NCI-H748 treated with DMSO at 0.1 percent for 48 hours (cell line): ENCODE results near the gene SOX13.
A peak's percentile ranks its signal among the peaks of the same experiment; 100 is the strongest.

Experiments
- DNase-seq: peaks from one replicate; lab custom pipeline; 2025; lab: John Stamatoyannopoulos, UW

Gene SOX13

DNA sequence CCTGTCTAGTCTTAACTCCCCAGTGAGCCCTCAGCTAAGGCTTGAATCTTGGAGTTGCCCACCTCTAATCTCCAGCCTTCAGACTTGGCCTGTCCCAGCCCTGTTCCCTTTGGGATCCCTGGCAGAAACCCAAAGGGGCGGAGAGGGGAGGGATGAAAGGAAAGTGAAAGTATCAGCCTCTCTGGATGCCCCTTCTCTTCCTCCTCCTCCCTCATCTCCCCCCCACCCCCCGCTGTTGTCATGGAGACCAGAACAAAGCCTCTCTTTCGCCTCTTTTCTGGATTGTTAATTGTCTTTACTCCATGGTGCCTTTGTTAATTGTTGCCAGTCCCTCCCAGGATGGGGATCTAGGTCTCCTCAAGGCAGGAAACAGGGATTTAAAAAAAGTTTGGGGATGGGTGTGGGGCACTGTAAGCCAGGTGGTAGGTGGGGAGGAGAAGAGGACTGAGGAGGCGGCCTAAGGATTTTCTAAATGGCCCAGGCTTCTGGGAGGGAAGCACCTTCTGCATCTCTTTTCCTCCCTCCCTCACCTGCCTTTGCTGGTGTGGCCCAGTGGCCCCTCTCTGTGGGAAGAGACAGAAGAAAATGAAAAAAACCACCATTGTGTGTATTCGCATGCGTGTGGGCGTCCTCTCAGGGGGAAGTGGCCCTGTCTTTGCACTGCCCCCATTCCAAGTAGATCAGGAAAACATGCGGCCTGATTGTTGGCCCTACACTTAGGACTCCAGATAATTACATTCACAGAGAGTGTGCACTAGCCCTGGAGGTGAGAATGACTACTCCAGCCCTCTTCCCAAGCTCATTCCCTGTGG lies 7.5 kb upstream of the SOX13 start:
- DNase-seq = peak; percentile 16

DNA sequence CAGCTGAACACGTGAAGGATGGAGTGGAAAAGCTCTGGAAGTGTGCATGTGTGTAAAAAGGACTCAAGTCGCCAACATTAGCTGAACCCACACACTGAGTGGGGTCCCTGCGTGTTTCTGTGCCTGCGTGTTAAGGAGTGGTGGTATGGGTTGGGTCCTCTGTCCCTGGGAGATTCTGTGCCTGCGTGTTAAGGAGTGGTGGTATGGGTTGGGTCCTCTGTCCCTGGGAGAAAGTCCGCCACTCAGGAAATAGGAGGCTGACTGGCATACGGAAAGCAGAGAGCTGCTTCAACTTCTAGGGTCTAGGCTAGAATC lies 7.0 kb upstream of the SOX13 start:
- DNase-seq = no peak

DNA sequence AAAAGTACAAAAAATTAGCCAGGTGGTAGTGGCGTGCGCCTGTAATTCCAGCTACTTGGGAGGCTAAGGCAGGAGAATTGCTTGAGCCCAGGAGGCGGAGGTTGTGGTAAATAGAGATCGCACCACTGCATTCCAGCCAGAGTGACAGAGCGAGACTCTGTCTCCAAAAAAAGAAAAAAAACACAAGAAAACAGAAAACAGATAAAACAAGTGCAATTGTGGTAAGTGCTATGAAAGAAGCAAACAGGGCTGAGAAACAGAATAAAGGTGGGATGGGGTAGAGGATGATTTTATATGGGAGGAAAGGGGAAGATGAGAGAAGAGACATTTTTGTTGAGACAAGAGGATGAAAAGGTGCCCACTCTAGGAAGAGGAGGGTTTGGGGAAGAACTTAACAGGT lies 5.0 kb upstream of the SOX13 start:
- DNase-seq = no peak

DNA sequence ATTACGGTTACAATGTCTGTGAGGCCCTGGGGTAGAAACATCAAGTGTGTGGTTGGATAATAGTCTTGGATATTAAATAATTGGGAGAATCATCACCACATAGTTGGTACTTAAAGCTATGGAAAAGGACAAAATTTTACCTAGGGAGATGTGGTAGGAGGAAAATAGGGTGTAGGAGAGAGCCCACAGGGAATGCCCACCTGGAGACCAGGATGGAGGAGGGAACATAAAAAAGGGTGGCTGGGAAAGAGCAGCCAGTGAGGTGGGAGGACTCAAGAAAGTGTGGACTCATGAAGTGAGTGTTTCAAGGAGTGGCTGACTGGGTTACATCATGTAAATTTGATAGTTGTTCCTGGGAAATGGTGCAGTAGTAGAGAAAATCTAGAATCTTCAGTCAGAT lies 3.0 kb upstream of the SOX13 start:
- no peak for DNase-seq

- DNase-seq = no peak
Measured at GRCh38 chr1:204070895-204071294, 2.0 kb upstream of the SOX13 start.

- no peak for DNase-seq
Measured at GRCh38 chr1:204073837-204074273, 940 bp downstream of the SOX13 start.

DNA sequence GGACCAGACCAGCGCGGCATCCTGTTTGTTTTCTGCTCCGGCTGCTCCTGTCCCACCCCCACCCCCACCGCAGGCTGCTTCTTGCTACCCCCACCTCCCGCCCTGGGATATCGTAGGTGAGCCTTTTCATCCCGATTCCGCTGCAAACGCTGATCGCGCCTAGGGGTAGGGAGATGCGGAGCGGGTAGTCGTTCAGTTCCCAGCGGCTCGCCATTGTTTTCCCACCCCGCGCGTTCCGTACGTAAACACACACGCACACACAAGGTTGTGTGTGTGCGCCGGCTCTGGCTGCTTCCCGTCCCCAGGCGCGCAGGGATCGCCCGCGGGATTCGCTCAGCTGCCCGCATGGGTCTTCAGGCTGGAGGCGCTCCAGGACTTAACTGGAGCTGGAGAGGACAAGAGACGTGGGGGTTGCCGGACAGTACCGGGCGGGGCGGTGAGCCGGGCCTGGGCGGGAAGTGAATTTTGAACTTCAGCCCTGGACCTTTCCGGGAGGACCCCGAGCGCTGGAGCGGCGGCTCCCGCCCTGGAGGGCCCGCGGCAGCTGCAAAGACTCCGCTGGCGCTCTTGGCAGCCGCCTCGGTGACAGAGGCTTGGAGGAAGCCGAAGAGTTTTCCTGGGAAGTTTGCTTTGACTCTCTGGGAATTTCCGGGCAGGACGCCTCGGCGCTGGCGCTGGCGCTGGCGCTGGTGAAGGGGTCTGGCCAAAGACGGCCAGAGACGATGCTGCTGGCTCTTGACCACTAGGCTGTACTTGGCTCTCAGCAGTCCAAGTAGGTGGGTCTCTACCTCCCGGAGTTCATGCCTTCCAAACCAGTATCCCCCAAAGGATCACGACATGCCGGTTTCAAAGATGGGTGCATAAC lies 1.6 kb downstream of the SOX13 start:
- no peak for DNase-seq

- no peak for DNase-seq
Measured at GRCh38 chr1:204075139-204075521, 2.2 kb downstream of the SOX13 start.

GRCh38 chr1:204075890-204076846 lies 3.3 kb downstream of the SOX13 start:
- DNase-seq = no peak

GRCh38 chr1:204076891-204077290 lies 4.0 kb downstream of the SOX13 start:
- DNase-seq = no peak

GRCh38 chr1:204077979-204078696 lies 5.2 kb downstream of the SOX13 start:
- peak; percentile 27 for DNase-seq

- DNase-seq = no peak
Measured at GRCh38 chr1:204079608-204079999, 6.7 kb downstream of the SOX13 start.

DNA sequence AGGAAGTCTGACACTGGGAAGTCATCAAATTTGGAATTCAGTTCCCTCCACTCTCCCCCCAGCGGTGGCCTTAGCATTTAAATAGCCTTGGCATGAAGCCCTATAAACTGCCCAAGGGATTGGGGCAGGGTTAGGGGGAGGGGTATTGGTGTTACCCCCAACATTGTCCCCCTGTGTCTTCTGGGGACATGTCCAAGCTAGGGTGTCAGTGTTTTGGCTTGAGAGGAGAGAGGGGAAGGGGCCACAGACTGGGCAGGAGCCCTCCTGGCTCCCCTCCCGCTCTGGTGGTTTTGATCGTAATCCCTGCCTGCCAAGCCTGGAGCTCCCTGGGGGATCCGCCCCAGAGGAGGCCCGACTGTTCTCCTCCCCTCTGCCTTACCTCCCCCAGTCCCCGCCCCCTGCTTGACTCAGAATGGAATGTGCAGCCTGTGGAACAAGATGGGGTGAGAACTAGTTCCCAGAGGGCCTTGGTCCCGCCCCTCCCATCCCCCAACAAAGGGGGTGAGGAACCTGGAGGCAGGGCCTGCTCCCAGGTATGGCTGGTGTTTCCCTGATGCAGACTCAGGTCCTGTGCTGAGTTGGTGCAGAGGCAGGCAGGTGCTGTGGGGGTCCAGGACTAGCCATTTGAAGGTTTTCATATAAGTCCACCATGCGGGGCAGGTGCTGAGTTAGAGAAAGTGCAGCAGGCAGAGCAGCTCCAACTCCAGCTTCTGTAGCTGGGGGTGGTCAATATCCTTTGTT lies 7.4 kb downstream of the SOX13 start:
- no peak for DNase-seq

- no peak for DNase-seq
Measured at GRCh38 chr1:204081164-204081790, 8.4 kb downstream of the SOX13 start.

DNA sequence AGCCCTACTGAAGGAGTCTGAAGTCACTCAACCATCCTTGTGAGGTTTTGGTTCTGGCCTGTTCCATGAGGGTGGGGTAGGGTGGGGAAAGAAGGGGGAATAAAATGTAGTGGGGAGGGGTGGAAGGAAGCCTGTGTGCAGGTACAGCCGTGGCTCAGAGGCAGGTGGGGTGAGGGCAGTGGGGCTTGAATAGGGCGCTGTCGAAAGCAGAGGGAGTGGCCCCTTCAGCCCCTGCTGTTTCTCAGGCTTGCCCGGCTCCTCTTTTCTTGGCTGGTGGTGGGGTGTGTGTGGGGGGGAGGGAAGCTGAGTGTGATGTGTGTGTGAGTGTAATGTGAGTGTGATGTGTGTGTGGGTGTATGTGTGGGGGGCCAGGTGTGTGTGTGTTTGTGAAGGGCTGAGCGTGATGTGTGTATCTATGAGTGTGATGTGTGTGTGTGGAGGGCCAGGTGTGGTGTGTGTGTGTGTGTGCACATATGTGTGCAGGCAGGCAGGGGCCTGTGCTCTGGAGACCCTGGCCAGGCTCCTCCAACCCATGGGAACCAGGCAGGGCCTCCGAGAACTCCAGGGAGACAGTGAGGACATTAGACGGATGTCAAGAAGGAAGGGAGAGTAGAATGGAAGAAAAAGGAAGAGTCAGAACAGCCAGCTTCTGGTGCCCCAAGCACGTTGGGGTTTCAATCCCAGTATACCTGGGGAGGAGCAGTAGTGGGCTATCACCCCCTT lies 9.0 kb downstream of the SOX13 start:
- no peak for DNase-seq

DNA sequence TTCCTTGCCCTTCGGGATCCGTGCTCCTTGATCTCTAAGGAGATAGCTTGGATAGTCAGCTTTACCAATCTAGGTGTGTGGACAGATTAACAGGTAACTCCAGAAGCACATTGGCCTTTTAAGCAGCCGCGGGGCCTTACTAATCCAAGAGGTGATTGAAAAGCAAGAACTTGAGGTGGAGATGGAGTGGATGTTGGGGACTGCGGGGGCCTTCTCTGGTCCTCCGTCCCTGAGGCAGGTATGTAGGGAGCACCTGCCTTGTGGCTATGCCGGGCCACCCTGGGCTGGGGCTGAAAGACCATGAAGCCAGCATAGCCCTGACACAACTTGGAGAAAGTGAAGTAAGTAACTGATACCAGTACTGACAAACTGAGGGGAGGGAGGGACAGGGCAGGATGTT lies 10.6 kb downstream of the SOX13 start:
- no peak for DNase-seq

DNA sequence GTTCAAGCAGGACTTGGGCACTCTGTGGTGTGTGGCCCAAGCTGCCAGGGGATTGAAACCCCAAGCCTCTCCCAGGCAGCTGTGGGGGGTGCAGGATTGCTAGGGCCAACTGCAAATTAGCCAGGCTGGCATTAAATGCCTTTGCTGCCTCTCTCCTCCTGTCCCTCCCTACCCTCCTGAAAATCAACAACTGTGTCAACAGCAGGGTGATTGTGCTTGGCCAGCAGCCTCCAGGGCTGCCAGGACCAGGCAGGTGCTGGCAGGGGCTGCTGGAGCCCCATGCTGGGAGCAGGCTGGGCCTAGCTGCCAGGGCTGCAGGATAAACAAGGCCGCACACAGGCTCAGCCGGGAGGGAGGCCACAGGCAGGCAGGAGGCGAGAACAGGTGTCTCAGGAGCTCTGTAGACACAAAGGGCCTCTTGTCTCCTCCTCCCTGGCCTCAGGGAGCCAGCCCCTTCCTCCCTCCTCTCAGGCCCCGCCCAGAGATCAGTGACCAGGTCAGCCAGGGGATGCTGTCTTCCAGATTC lies 11.4 kb downstream of the SOX13 start:
- DNase-seq = peak; percentile 81

DNA sequence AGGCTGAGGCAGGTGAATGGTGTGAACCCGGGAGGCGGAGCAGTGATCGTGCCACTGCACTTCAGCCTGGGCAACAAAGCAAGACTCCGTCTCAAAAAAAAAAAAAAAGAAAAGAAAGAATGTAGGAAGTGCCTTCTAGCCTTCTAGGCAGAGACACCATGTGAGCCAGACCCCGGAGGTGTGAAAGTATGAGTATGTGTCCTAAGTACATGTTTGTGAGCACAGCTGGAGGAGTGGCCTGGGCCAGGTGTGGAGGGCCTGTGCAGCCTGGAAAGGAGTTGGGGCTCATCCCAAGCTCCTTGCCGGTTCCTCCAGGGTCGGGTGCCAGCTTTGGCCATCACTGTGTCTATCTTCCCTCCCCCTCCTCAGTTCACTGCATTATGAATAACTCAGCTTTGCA lies 13.0 kb downstream of the SOX13 start:
- DNase-seq = no peak

- no peak for DNase-seq
Measured at GRCh38 chr1:204087181-204087892, 14.4 kb downstream of the SOX13 start.
